A673 (cell line): ENCODE data around the gene KDM4F. TPM values are rescaled to one million over a fixed set of nuclear protein-coding genes. Genes with fewer than 3 reads are reported as not detected.

Experiments
- BruUV-seq: library from RNA; stranded (reverse); fragments of 400-500 nt; replicated peaks from 2 replicates; lab custom pipeline; 2021; lab: Mats Ljungman, UMichigan
- CTCF ChIA-PET: fragments of 300-600 bp; sonication (Branson Sonifier 250); formaldehyde crosslinking; loops from one replicate; lab custom pipeline; 2022; ENCODE audit warnings: antibody characterized with exemption; lab: Charles Lee
- POLR2A ChIA-PET: fragments of 300-600 bp; sonication (Branson Sonifier 250); formaldehyde crosslinking; loops from one replicate; lab custom pipeline; 2022; ENCODE audit warnings: antibody characterized with exemption; ENCODE audit not compliant: low non-redundant PET; lab: Charles Lee
- DNase-seq: peaks from one replicate; pipeline ENCODE4 v3.0.0-alpha.2; 2015; ENCODE audit warnings: low spot score
- H3K27ac ChIP-seq: fragments of 200-600 bp; sonication (generic); 2 replicates; pipeline ENCODE4 v1.5.1; 2016; ENCODE audit warnings: mixed run types, low read depth, mild to moderate bottlenecking, mixed read lengths, antibody characterized with exemption, low read length; ENCODE audit not compliant: poor library complexity, severe bottlenecking
- H3K27me3 ChIP-seq: fragments of 200-600 bp; sonication (generic); replicated peaks from 2 replicates; pipeline ENCODE4 v1.6.1; 2017; ENCODE audit warnings: mixed run types, low read depth, mild to moderate bottlenecking, mixed read lengths, antibody characterized with exemption, low read length; ENCODE audit not compliant: insufficient read depth, poor library complexity
- H3K36me3 ChIP-seq: fragments of 200-600 bp; sonication (generic); 2 replicates; pipeline ENCODE4 v1.6.1; 2016; ENCODE audit warnings: mixed run types, mild to moderate bottlenecking, mixed read lengths, antibody characterized with exemption, low read length; ENCODE audit not compliant: insufficient read depth, poor library complexity, severe bottlenecking
- H3K4me1 ChIP-seq: fragments of 200-600 bp; sonication (generic); 2 replicates; pipeline ENCODE4 v1.6.1; 2017; ENCODE audit warnings: mixed run types, mild to moderate bottlenecking, mixed read lengths, antibody characterized with exemption, low read length; ENCODE audit not compliant: insufficient read depth, poor library complexity, severe bottlenecking
- H3K4me3 ChIP-seq: fragments of 200-600 bp; sonication (generic); 2 replicates; pipeline ENCODE4 v1.5.1; 2016; ENCODE audit warnings: low read depth, mixed run types, mild to moderate bottlenecking, mixed read lengths, low read length; ENCODE audit not compliant: poor library complexity, severe bottlenecking
- H3K9me3 ChIP-seq: fragments of 200-600 bp; sonication (generic); 2 replicates; pipeline ENCODE4 v1.6.1; 2016; ENCODE audit warnings: mixed run types, low read depth, mild to moderate bottlenecking, mixed read lengths, antibody characterized with exemption, low read length; ENCODE audit not compliant: poor library complexity, severe bottlenecking
- EZH2 ChIP-seq: fragments of 200-600 bp; sonication (generic); IDR thresholded peaks from 2 replicates; pipeline ENCODE4 v1.6.1; 2017; ENCODE audit warnings: borderline replicate concordance, low read depth, mild to moderate bottlenecking, mixed read lengths, antibody characterized with exemption, low read length; ENCODE audit not compliant: poor library complexity, severe bottlenecking
- intact Hi-C: fragments of 100-400 bp; cut with micrococcal nuclease; formaldehyde crosslinking; loops from one replicate; pipeline ENCODE4 v1.10.0; 2022; ENCODE audit not compliant: unreplicated experiment
- total RNA-seq: library from RNA; stranded (reverse); gene quantifications from 2 replicates; pipeline ENCODE4 v1.2.3, GENCODE V29; 2021
- TF ChIP-seq, protein P1 (sequence below): fragments of 300-800, 200-600 bp; sonication (generic); conservative IDR thresholded peaks from 2 replicates; pipeline ENCODE4 v1.5.1; 2017; ENCODE audit warnings: low read depth, mild to moderate bottlenecking, antibody characterized with exemption, low read length, moderate library complexity, mixed read lengths

Gene KDM4F
- total RNA-seq, 1 experiment from 2014 or later = not detected

DNA sequence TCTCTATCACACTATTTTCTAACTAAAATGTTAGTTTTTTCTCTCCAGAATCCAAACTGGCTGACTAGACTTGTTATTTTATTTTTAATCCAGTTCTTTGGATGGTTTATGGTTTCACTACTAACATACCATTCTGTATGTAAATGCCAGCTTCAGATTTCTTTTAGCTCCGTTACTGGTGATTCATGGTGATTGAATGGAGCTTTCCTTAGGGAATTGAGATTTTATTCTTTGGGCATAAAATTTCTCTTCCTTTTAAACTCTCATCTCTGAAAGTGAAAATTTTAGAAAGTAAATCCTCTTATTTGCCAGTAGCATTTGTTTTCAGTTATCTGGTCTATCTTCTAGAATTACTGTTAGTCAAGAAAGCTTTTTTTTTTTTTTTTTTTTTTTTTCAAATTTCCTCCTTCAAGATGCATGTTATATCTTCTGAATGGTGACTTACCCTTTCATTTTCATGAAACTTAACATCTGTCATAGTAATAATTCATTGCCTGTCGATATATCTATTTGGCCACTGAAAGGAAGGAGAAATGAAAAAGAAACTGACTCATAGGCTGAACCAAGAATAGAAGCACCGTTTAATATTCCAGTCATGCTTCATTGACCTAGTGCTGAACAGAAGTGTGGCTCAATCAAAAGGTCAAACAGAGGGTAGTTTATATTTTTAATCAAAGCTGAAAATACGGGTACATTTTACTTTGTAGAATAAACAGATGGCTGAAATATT lies 46.8 kb downstream of the KDM4F start:
- Histone ChIP-seq H3K9me3 (no peaks in the 10 kb centered on the region), H3K4me3 (no peak overlapping the region), H3K27me3 (no peaks in the 10 kb centered on the region), H3K4me1 (peaks cover 13% of the 10 kb centered on the region), H3K27ac (no peak overlapping the region), H3K36me3 (no peaks in the 10 kb centered on the region)
- TF ChIP-seq, protein P1, sequence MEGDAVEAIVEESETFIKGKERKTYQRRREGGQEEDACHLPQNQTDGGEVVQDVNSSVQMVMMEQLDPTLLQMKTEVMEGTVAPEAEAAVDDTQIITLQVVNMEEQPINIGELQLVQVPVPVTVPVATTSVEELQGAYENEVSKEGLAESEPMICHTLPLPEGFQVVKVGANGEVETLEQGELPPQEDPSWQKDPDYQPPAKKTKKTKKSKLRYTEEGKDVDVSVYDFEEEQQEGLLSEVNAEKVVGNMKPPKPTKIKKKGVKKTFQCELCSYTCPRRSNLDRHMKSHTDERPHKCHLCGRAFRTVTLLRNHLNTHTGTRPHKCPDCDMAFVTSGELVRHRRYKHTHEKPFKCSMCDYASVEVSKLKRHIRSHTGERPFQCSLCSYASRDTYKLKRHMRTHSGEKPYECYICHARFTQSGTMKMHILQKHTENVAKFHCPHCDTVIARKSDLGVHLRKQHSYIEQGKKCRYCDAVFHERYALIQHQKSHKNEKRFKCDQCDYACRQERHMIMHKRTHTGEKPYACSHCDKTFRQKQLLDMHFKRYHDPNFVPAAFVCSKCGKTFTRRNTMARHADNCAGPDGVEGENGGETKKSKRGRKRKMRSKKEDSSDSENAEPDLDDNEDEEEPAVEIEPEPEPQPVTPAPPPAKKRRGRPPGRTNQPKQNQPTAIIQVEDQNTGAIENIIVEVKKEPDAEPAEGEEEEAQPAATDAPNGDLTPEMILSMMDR = no peak
- TF ChIP-seq EZH2 = no peak
- intact Hi-C loops = no loop called here
- BruUV-seq = no TSS peak
- peak; percentile 74 for DNase-seq
- CTCF ChIA-PET = interaction anchor here (0.6 kb wide), 1 partner anchor 820 kb away, joined by 3 read pairs; no protein-coding TSS in a partner anchor
- POLR2A ChIA-PET = interaction anchor here (0.7 kb wide), 1 partner anchor 327 kb away, joined by 3 read pairs; no protein-coding TSS in a partner anchor

DNA sequence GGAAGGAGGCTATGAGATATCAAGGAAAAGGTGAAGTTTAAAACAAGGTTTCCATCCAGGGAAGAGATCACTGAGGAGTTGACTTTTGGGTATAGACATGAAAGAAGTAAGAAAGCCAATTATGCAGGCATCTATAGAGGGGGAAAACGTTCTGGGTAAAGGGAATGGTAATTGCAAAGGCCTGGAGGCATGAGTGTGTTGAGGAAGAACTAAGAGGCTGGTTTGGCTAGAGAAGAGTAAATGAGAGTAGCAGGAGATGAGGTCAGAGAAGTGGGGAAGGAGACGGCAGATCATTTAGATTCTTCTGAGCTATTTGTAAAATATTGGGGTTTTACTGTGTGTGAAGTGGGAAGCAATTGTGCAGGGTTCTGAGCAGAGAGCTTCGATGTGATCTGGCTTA lies 48.0 kb downstream of the KDM4F start:
- Histone ChIP-seq H3K27ac (no peak overlapping the region), H3K4me3 (no peak overlapping the region), H3K36me3 (no peaks in the 10 kb centered on the region), H3K27me3 (no peaks in the 10 kb centered on the region), H3K9me3 (no peaks in the 10 kb centered on the region), H3K4me1 (peaks cover 13% of the 10 kb centered on the region)
- TF ChIP-seq, protein P1 = no peak
- TF ChIP-seq EZH2 = no peak
- DNase-seq = no peak
- intact Hi-C loops = no loop called here
- POLR2A ChIA-PET = no interaction called here
- CTCF ChIA-PET = no interaction called here
- no TSS peak for BruUV-seq

DNA sequence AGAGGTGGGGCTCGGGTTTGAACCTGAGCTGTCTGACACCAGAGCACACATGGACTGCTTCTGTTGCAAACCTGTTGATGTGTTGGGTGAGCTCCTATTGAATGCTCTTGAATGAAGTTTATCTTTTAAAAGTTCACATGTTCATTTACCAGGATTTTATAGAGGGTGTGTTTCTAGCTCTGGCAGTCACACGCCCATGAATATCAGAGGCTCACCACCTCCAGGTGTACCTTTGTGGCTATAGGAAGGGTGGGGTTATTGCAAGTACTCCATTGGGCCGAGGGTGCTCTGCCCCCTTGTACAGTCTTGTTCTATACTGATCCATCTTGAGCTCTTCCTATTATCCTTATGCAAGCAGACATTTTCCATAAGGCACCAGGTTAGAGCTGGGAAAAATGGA lies 49.6 kb downstream of the KDM4F start:
- no peaks in the 10 kb centered on the region for H3K36me3 ChIP-seq
- no peak for DNase-seq
- TF ChIP-seq, protein P1 = no peak
- no peak for TF ChIP-seq EZH2
- ChIA-PET POLR2A (interaction anchor here (0.6 kb wide), 1 partner anchor 360 kb away, joined by 3 read pairs; no protein-coding TSS in a partner anchor), CTCF (no interaction called here)
- H3K27ac ChIP-seq = no peak overlapping the region
- no peak overlapping the region for H3K4me3 ChIP-seq
- H3K4me1 ChIP-seq = peaks cover 10% of the 10 kb centered on the region
- no peaks in the 10 kb centered on the region for H3K9me3 ChIP-seq
- no peaks in the 10 kb centered on the region for H3K27me3 ChIP-seq
- BruUV-seq = no TSS peak
- intact Hi-C loops = no loop called here
